PC-3 (cell line): ENCODE measurements around the gene NPAT. TPM values are rescaled to one million over a fixed set of nuclear protein-coding genes. Genes with fewer than 3 reads are reported as not detected.
"Not testable (repeated sequence)": the region's sequence is repeated elsewhere in the genome, so short reads cannot be mapped to it uniquely, and the experiment has no call there.

ENCODE experiments used
- ATAC-seq: fragments of 200-7000 bp; cut with Tn5 transposase; 2 replicates; pipeline ENCODE4 v1.9.1; 2020; ENCODE audit warnings: mild to moderate bottlenecking, moderate library complexity
- BruUV-seq: library from RNA; stranded (reverse); fragments of 400-500 nt; replicated peaks from 2 replicates; lab custom pipeline; 2021; lab: Mats Ljungman, UMichigan
- CTCF ChIA-PET: fragments of 300-600 bp; sonication (Branson Sonifier 250); formaldehyde crosslinking; loops from one replicate; lab custom pipeline; 2022; ENCODE audit warnings: antibody characterized with exemption; lab: Charles Lee
- POLR2A ChIA-PET: fragments of 300-600 bp; sonication (Branson Sonifier 250); formaldehyde crosslinking; loops from one replicate; lab custom pipeline; 2022; ENCODE audit warnings: antibody characterized with exemption; ENCODE audit not compliant: unreplicated experiment; lab: Charles Lee
- DNase-seq: peaks from one replicate; pipeline ENCODE4 v3.0.0-alpha.2; 2015
- H2AFZ ChIP-seq: fragments of 300-600 bp; sonication (generic); 2 replicates; pipeline ENCODE4 v1.6.0; 2016; ENCODE audit warnings: antibody characterized with exemption, low read length
- H3F3A ChIP-seq: fragments of 300-600 bp; sonication (generic); one replicate; pipeline ENCODE4 v1.6.0; 2017; ENCODE audit warnings: antibody characterized with exemption, low read length, control low read depth, mild to moderate bottlenecking; ENCODE audit not compliant: unreplicated experiment
- H3K27ac ChIP-seq: fragments of 300-600 bp; sonication (generic); 2 replicates; pipeline ENCODE4 v1.5.1; 2016; ENCODE audit warnings: mild to moderate bottlenecking, low read length
- H3K27me3 ChIP-seq: fragments of 300-600 bp; sonication (generic); 2 replicates; pipeline ENCODE4 v1.6.1; 2016; ENCODE audit warnings: low read length, mixed read lengths
- H3K36me3 ChIP-seq: fragments of 300-600 bp; sonication (generic); 2 replicates; pipeline ENCODE4 v1.6.1; 2016; ENCODE audit warnings: low read depth, mixed run types, low read length, mixed read lengths
- H3K4me1 ChIP-seq: fragments of 300-600 bp; sonication (generic); 2 replicates; pipeline ENCODE4 v1.5.1; 2016; ENCODE audit warnings: low read length; ENCODE audit not compliant: insufficient read depth
- H3K4me2 ChIP-seq: fragments of 300-600 bp; sonication (generic); 2 replicates; pipeline ENCODE4 v1.6.0; 2016; ENCODE audit warnings: low read length
- H3K4me3 ChIP-seq: fragments of 300-600 bp; sonication (generic); 2 replicates; pipeline ENCODE4 v1.5.1; 2016; ENCODE audit warnings: mild to moderate bottlenecking, low read length, mixed read lengths
- H3K79me2 ChIP-seq: fragments of 300-600 bp; sonication (generic); 2 replicates; pipeline ENCODE4 v1.6.1; 2017; ENCODE audit warnings: low read length, mixed read lengths
- H3K9ac ChIP-seq: fragments of 300-600 bp; sonication (generic); 2 replicates; pipeline ENCODE4 v1.6.0; 2016; ENCODE audit warnings: mild to moderate bottlenecking, low read length
- H3K9me2 ChIP-seq: fragments of 300-600 bp; sonication (generic); replicated peaks from 2 replicates; pipeline ENCODE4 v1.6.1; 2016; ENCODE audit warnings: mixed run types, low read length, mixed read lengths
- H3K9me3 ChIP-seq: fragments of 300-600 bp; sonication (generic); 2 replicates; pipeline ENCODE4 v1.6.1; 2016; ENCODE audit warnings: low read length, mixed read lengths
- H4K20me1 ChIP-seq: fragments of 300-600 bp; sonication (generic); 2 replicates; pipeline ENCODE4 v1.6.1; 2016; ENCODE audit warnings: low read length, mixed read lengths
- EZH2 ChIP-seq: fragments of 300-600 bp; sonication (generic); IDR thresholded peaks from one replicate; pipeline ENCODE4 v1.6.1; 2017; ENCODE audit warnings: antibody characterized with exemption, mild to moderate bottlenecking, low read length; ENCODE audit not compliant: unreplicated experiment
- EZH2phosphoT487 ChIP-seq: fragments of 300-600 bp; sonication (generic); IDR thresholded peaks from 2 replicates; pipeline ENCODE4 v1.6.1; 2018; ENCODE audit warnings: mild to moderate bottlenecking, antibody characterized with exemption, low read length, borderline replicate concordance
- intact Hi-C: fragments of 100-400 bp; cut with micrococcal nuclease; formaldehyde crosslinking; loops from 2 replicates; pipeline ENCODE4 v1.9.0; 2023
- total RNA-seq: library from RNA; depleted of rRNA; stranded (reverse); fragments of >200 nt; gene quantifications from 2 replicates; pipeline ENCODE4 v1.2.3, GENCODE V29; 2014
- TF ChIP-seq, protein P1 (sequence below): fragments of 300-600 bp; sonication (generic); conservative IDR thresholded peaks from 2 replicates; pipeline ENCODE4 v1.5.1; 2017; ENCODE audit warnings: antibody characterized with exemption, low read depth, mild to moderate bottlenecking, low read length

Gene NPAT
- total RNA-seq, 1 experiment from 2014 or later: 19.6 TPM

DNA sequence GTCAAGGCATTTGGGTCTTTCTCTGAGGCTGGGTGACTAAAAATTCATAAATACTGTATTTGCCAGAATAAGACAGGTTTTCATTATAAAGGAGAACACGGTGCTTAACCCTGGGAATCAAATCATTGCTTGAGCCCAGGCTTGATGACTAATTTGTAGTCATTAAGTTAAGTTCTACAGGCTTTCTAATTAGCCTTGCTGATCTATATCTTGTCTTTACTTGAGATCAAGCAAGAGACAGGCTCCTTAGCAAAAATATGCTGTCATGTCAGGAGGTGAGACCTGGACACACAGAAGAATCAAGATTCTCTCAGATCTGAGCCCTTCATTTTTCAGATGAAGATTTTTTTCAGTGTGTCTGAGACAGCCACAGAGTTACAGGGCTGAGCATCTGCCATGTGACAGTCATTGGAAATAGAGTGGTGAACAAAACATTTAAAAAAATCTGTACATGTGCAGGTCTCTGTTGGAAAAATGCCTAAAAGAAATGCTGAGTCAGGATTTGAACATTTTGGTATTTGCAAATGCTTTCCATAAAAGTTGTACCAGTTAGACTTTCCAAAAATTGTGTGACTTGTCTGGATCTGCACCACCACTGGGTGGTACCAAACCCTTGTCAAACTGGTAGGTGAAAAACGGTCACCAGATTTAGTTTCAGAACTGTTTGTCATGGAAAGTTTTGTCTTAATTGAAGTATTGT lies 86.4 kb downstream of the NPAT start:
- H3K4me1 ChIP-seq: 0 out of 2 replicates have a peak, but pooled peaks cover 3% of the 10 kb centered on the region
- no peak overlapping the region for H3K4me2 ChIP-seq
- ChIA-PET POLR2A (no interaction called here), CTCF (no interaction called here)
- DNase-seq: peak; percentile 57
- peaks cover 33% of the 10 kb centered on the region for H3K36me3 ChIP-seq
- no peak overlapping the region for H3K4me3 ChIP-seq
- H3K79me2 ChIP-seq: no peaks in the 10 kb centered on the region
- no TSS peak for BruUV-seq
- no peaks in the 10 kb centered on the region for H3K9me2 ChIP-seq
- H3K27me3 ChIP-seq: no peaks in the 10 kb centered on the region
- no peak for TF ChIP-seq EZH2phosphoT487
- TF ChIP-seq, protein P1, sequence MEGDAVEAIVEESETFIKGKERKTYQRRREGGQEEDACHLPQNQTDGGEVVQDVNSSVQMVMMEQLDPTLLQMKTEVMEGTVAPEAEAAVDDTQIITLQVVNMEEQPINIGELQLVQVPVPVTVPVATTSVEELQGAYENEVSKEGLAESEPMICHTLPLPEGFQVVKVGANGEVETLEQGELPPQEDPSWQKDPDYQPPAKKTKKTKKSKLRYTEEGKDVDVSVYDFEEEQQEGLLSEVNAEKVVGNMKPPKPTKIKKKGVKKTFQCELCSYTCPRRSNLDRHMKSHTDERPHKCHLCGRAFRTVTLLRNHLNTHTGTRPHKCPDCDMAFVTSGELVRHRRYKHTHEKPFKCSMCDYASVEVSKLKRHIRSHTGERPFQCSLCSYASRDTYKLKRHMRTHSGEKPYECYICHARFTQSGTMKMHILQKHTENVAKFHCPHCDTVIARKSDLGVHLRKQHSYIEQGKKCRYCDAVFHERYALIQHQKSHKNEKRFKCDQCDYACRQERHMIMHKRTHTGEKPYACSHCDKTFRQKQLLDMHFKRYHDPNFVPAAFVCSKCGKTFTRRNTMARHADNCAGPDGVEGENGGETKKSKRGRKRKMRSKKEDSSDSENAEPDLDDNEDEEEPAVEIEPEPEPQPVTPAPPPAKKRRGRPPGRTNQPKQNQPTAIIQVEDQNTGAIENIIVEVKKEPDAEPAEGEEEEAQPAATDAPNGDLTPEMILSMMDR: peak; percentile 59
- no peak overlapping the region for H2AFZ ChIP-seq
- H3K27ac ChIP-seq: no peak overlapping the region
- H3F3A ChIP-seq: no peaks in the 10 kb centered on the region
- H3K9ac ChIP-seq: no peak overlapping the region
- H4K20me1 ChIP-seq: no peaks in the 10 kb centered on the region
- peak; percentile 49 for ATAC-seq
- intact Hi-C loops: loop anchor here (5.0 kb wide), 1 partner anchor 521 kb away; no protein-coding TSS in a partner anchor
- no peaks in the 10 kb centered on the region for H3K9me3 ChIP-seq

DNA sequence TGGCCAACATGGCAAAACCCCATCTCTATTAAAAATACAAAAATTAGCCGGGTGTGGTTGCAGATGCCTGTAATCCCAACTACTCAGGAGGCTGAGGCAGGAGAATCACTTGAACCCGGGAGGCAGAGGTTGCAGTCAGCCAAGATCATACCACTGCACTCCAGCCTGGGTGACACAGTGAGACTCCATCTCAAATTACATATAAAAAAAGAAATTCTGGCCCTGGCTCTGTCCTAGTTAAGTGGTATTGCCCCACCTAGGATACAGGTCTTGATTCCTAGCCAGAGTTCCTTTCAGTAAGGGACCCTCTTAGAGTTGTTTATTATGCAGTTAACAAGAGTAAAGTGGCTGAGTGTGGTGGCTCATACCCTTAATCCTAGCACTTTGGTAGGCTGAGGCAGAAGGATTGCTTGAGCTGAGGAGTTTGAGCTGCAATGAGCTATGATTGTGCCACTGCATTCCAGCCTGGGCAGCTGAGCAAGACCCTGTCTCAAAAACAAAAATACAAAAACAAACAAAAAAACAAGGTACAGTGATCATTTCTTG lies 89.4 kb downstream of the NPAT start:
- H3K36me3 ChIP-seq: peaks cover 18% of the 10 kb centered on the region
- H3K4me1 ChIP-seq, H3K9ac ChIP-seq, H3K27ac ChIP-seq, intact Hi-C loops, DNase-seq, H3K4me3 ChIP-seq, H4K20me1 ChIP-seq, BruUV-seq, H2AFZ ChIP-seq, H3K79me2 ChIP-seq, CTCF ChIA-PET, H3K4me2 ChIP-seq, H3K9me2 ChIP-seq, H3K27me3 ChIP-seq, H3F3A ChIP-seq, H3K9me3 ChIP-seq: not testable (repeated sequence)
- 0 out of 2 replicates have a peak, but pooled peaks have one; percentile 31 for ATAC-seq
- POLR2A ChIA-PET: interaction anchor here (0.6 kb wide), 1 partner anchor 90 kb away, joined by 3 read pairs; the partner anchor contains the start of genes ATM and NPAT

DNA sequence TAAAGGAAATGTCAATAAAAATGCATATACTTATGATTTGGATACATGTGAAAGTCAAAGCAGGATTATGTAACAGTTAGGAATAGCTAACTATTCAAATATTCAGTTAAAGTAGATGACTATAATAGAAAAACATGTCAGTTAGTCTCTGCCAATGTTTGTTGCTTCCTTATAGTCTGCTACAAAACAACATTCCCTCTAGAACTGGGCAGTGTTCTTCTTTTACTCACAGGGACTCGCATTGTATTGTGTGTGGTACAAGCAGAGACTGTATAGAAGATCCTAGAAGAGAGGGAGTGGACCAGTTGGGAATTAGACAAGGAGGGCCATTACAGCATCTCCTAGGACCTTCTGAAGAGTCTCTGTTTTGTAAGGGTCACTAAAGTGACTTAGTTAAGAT lies 90.4 kb downstream of the NPAT start:
- Histone ChIP-seq H3K4me2 (no peak overlapping the region), H3K4me3 (no peak overlapping the region), H3K36me3 (peaks cover 16% of the 10 kb centered on the region), H2AFZ (no peak overlapping the region), H3F3A (no peaks in the 10 kb centered on the region), H3K27me3 (no peaks in the 10 kb centered on the region), H3K9ac (no peak overlapping the region), H3K4me1 (0 out of 2 replicates have a peak, but pooled peaks cover 3% of the 10 kb centered on the region), H3K9me3 (no peaks in the 10 kb centered on the region), H3K79me2 (peaks cover 8% of the 10 kb centered on the region), H4K20me1 (no peaks in the 10 kb centered on the region), H3K27ac (no peak overlapping the region), H3K9me2 (no peaks in the 10 kb centered on the region)
- TF ChIP-seq, protein P1: no peak
- no peak for TF ChIP-seq EZH2
- no peak for TF ChIP-seq EZH2phosphoT487
- intact Hi-C loops: no loop called here
- no TSS peak for BruUV-seq
- ATAC-seq: no peak
- no peak for DNase-seq
- ChIA-PET CTCF (no interaction called here), POLR2A (no interaction called here)
